ENCODE measurements around the gene MORN5. TPM values are rescaled to one million over a fixed set of nuclear protein-coding genes. Genes with fewer than 3 reads are reported as not detected.

The MORN5 gene
- total RNA-seq, 1 experiment from 2014 or later, result not detected

GRCh38 chr9:122130837-122131236 is 28.9 kb upstream of the MORN5 start:
- in situ Hi-C loops (cut with HindIII; ENCODE audit: low pct_unique_long_range_greater_than_20kb, low sequenced_read_pairs) (no loop called here), intact Hi-C loops (cut with micrococcal nuclease; ENCODE audit: unreplicated experiment) (no loop called here)
- POLR2A ChIA-PET, result no interaction called here
- DNase-seq (ENCODE audit: low read depth, low spot score) (no peak), ATAC-seq (no peak)
- TF ChIP-seq SIN3A (IDR thresholded peaks at IDR 0.05; ENCODE audit: borderline replicate concordance, insufficient read depth, low read depth, low read length) (no peak), TCF7L2 (IDR thresholded peaks at IDR 0.05; ENCODE audit: low read depth, low read length) (no peak), POLR2AphosphoS5 (IDR thresholded peaks at IDR 0.05; ENCODE audit: low read depth, low read length) (no peak), CTCF (IDR thresholded peaks at IDR 0.05) (no peak), REST (IDR thresholded peaks at IDR 0.05; ENCODE audit: insufficient read depth in 1 of 2, low read depth in 2 of 2, low read length in 1 of 2) (no peak)
- no peaks in the 10 kb centered on the region; the same call in 1 of the 2 replicates for H3K4me1 ChIP-seq (ENCODE audit: control insufficient read depth, insufficient read depth, low read length)
- H3K27me3 ChIP-seq (ENCODE audit: control insufficient read depth, insufficient read depth, low read length), result no peaks in the 10 kb centered on the region
- no TSS peak for BruUV-seq (replicated peaks)
- no peaks in the 10 kb centered on the region for H3K9me3 ChIP-seq (ENCODE audit: control insufficient read depth, insufficient read depth, low read depth, low read length)
- H3K4me3 ChIP-seq (ENCODE audit: low read depth in 2 of 2, low read length in 2 of 2), result no peak overlapping the region
- CTCF ChIA-PET, result no interaction called here
- H3K36me3 ChIP-seq (ENCODE audit: control insufficient read depth, insufficient read depth, low read length), result no peaks in the 10 kb centered on the region
- no peak overlapping the region for H3K27ac ChIP-seq (ENCODE audit: low read length)

- DNase-seq (ENCODE audit: low read depth, low spot score), result no peak
- intact Hi-C loops (cut with micrococcal nuclease; ENCODE audit: unreplicated experiment) (no loop called here), in situ Hi-C loops (cut with HindIII; ENCODE audit: low pct_unique_long_range_greater_than_20kb, low sequenced_read_pairs) (no loop called here)
- no peak for ATAC-seq
- POLR2A ChIA-PET, result no interaction called here
- no peaks in the 10 kb centered on the region; the same call in 1 of the 2 replicates for H3K4me1 ChIP-seq (ENCODE audit: control insufficient read depth, insufficient read depth, low read length)
- TF ChIP-seq SIN3A (IDR thresholded peaks at IDR 0.05; ENCODE audit: borderline replicate concordance, insufficient read depth, low read depth, low read length) (no peak), TCF7L2 (IDR thresholded peaks at IDR 0.05; ENCODE audit: low read depth, low read length) (no peak), REST (IDR thresholded peaks at IDR 0.05; ENCODE audit: insufficient read depth in 1 of 2, low read depth in 2 of 2, low read length in 1 of 2) (no peak), POLR2AphosphoS5 (IDR thresholded peaks at IDR 0.05; ENCODE audit: low read depth, low read length) (no peak), CTCF (IDR thresholded peaks at IDR 0.05) (no peak)
- CTCF ChIA-PET, result no interaction called here
- no peaks in the 10 kb centered on the region for H3K9me3 ChIP-seq (ENCODE audit: control insufficient read depth, insufficient read depth, low read depth, low read length)
- no peaks in the 10 kb centered on the region for H3K27me3 ChIP-seq (ENCODE audit: control insufficient read depth, insufficient read depth, low read length)
- no peak overlapping the region for H3K4me3 ChIP-seq (ENCODE audit: low read depth in 2 of 2, low read length in 2 of 2)
- no peaks in the 10 kb centered on the region for H3K36me3 ChIP-seq (ENCODE audit: control insufficient read depth, insufficient read depth, low read length)
- no TSS peak for BruUV-seq (replicated peaks)
- no peak overlapping the region for H3K27ac ChIP-seq (ENCODE audit: low read length)
These were observed 28.2 kb upstream of the MORN5 start for GRCh38 chr9:122131401-122132001.

Measured in Panc1 (cell line).